ENCODE results near the gene DERL3. TPM values are rescaled to one million over a fixed set of nuclear protein-coding genes. Genes with fewer than 3 reads are reported as not detected.

Gene DERL3
- total RNA-seq, 1 donor from 2014 or later, result 13.4 TPM

DNA sequence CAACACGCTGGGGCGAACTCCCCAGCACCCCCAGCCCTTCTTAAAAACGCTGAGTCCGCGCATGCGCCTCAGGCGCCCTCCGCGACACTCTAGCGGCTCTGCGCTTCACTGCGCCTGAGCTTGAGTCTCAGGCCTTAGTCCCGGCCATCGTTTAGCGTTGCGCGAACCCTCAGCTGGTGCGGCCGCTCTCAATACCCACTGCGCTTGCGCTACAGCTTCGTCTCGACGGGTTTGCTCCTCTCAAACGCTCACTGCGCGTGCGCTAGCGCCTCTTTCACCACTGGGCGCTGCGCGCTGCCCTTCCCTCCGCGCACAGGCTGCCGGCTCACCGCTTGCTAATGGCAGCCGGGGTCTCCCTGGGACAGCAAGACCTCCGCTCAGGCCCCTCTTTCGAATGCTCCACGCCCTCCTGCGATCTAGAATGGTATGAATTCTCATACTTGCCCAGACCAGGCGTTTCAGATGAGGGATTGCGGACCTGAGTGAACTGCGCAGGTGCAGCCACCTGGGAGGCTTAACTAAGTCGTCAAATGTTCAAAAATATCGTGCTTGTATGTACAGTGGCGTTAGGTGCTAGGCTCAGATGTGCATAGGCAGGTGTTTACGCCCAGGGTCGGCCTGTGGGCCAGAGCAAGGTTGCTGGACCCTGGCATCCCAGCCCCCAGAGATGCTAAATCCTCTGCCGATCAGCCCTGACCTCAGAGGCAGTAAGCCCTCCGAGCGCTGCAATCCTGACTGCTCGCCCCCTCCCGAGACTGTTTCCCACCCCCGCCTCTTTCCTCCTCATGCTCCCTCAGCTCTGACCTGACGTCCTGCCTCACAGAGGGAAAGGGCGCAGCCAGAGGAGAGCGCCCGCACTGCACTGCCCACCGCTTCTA, 19.0 kb upstream of the DERL3 start, which contains the start of gene SLC2A11:
Gene SLC2A11, plus strand, starts transcription at position 270 of the 878 bp plus-strand sequence. Its CDS starts 125 bp downstream, at position 395.
- Mint-ChIP-seq H3K4me3 (peak within 1 kb of the TSS; percentile 90), H3K36me3 (ENCODE audit: low read depth) (no peaks in the 10 kb centered on the region), H3K4me1 (peaks cover 24% of the 10 kb centered on the region), H3K27me3 (peaks cover 6% of the 10 kb centered on the region), H3K27ac (peak within 1 kb of the TSS; percentile 88), H3K9me3 (no peaks in the 10 kb centered on the region)
- DNase-seq, result peak; percentile 98
- intact Hi-C loops (cut with micrococcal nuclease), result loop anchor here (5.0 kb wide), 1 partner anchor 34 kb away; the partner anchor contains the start of gene MIF

DNA sequence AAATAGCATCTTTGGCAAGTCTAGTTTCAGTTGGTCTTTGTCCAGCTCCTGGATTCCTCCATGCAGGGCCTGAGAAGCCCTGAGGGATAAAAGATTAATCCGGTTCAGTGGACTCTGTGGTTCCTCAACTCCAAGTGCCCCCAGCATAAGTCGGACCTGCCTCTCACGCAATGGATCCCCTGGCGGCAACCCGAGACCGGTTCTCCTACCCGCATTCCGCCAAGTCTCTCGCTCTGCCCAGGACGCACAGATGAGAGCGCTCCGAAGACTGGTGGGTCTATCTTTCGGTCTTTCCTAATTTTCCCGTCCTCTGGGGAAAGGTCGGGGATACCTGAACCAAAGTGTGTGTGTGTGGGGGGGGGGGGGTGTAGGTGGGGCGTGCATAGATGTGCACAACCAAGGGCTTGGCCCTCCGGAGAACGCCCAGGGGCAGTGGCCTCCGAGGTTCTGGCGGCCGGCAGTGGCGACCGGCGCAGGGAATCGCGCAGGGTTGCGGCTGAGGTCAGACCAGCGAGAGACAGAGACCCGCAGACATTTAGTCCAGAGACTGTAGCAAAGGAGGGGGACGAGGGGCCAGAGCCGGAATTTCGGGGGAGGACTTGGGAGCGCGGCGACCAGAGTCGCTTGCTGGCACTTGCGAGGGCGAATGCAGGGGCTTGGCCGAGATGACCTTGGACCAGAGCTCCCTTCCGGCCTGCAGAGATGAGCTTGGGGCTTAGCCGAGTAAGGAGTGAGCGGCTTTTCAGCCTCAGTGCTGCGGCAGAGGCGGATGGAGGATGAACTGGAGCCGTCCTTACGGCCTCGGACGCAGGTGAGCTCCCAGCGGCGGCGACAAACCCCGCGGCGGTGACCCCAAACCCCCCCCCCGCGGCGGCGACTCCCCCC, 18.2 kb upstream of the DERL3 start:
- peaks cover 22% of the 10 kb centered on the region for H3K4me1 Mint-ChIP-seq
- H3K9me3 Mint-ChIP-seq, result no peaks in the 10 kb centered on the region
- H3K36me3 Mint-ChIP-seq (ENCODE audit: low read depth), result no peaks in the 10 kb centered on the region
- H3K4me3 Mint-ChIP-seq, result peak overlapping the region; percentile 90
- peak overlapping the region; percentile 88 for H3K27ac Mint-ChIP-seq
- peak; percentile 73 for DNase-seq
- H3K27me3 Mint-ChIP-seq, result peaks cover 6% of the 10 kb centered on the region
- intact Hi-C loops (cut with micrococcal nuclease), result loop anchor here (5.0 kb wide), 1 partner anchor 35 kb away; the partner anchor contains the start of gene MIF

DNA sequence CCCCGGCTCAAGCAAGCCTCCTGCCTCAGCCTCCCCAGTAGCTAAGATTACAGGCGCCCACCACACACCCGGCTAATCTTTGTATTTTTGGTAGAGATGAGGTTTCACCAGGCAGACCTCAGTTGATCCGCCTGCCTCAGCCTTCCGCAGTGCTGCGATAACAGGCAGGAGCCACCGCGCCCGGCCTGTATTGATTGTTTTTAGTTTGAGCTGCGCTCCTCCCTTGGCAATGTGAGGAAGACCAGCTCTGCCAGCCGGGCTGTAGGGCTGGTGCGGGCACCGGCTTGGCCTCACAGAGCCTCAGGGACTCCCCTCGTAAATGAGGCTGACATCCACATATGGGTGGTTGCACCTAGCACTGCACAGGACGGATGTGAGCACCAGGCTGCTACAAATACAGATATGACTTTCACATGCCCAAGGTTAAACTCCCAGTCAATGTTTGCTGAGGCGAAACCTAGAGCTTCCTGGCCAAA, 11.4 kb upstream of the DERL3 start:
- DNase-seq, result no peak
- Mint-ChIP-seq H3K27me3 (peaks cover 6% of the 10 kb centered on the region), H3K27ac (no peak overlapping the region), H3K4me3 (no peak overlapping the region), H3K36me3 (ENCODE audit: low read depth) (no peaks in the 10 kb centered on the region), H3K4me1 (peaks cover 3% of the 10 kb centered on the region), H3K9me3 (no peaks in the 10 kb centered on the region)
- intact Hi-C loops (cut with micrococcal nuclease), result no loop called here

DNA sequence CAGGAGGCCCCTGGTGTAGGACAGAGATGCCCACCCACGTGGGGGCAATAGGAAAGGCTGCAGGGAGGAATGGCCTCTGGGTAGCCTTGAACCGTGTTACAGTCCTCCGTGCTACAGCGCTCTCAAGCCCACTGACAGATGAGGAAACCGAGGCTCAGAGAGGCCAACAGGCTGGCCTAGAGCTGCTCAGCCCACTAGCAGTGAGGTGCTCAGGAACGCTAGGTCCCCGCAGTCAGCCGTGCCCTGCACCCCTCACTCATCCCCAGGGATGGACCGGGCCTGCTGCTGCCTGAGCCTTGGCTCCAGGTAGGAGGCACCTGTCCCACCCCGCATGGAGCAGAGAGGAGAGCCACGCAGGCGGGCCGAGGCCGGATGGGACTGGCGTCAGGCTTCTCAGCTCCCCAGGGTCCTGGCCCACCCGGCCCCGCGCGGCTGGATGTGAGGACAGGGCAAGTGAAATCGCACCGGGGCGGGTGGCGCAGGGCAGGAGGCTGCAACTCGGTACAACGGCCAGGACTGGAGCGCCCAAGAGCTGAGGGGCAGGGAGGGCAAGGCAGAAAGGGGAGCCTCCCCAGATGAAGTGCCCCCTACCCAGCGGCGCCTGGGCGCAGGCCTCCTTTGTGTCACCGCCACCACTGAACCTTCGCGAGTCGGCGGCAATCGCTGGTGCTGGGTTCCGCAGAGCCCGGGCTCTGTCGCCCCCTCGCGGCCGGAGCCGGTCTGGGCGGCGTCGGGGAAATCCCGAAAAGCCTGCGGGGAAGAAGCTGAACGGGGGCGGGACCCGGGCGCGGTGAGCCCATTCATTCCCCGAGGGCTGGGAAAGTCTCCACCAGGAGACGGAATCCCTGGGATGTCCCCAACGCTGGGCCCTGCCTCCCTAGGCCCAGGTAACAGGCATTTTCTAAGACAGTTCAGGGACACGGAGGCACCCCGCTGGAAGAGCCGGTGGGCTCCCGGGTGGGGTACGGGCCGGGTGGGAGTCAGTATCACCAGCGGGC, 10.5 kb upstream of the DERL3 start:
- peak; percentile 97 for DNase-seq
- H3K4me1 Mint-ChIP-seq, result peaks cover 3% of the 10 kb centered on the region
- no peak overlapping the region for H3K27ac Mint-ChIP-seq
- no peaks in the 10 kb centered on the region for H3K36me3 Mint-ChIP-seq (ENCODE audit: low read depth)
- peaks cover 6% of the 10 kb centered on the region for H3K27me3 Mint-ChIP-seq
- H3K4me3 Mint-ChIP-seq, result peak overlapping the region; percentile 37
- no peaks in the 10 kb centered on the region for H3K9me3 Mint-ChIP-seq
- intact Hi-C loops (cut with micrococcal nuclease), result loop anchor here (5.0 to 10.0 kb wide), 2 partner anchors 222 to 305 kb away; no protein-coding TSS in a partner anchor

- no peak for DNase-seq
- Mint-ChIP-seq H3K4me3 (no peak overlapping the region), H3K9me3 (no peaks in the 10 kb centered on the region), H3K27ac (peak overlapping the region; percentile 20), H3K36me3 (ENCODE audit: low read depth) (no peaks in the 10 kb centered on the region), H3K27me3 (peaks cover 6% of the 10 kb centered on the region), H3K4me1 (peaks cover 3% of the 10 kb centered on the region)
- intact Hi-C loops (cut with micrococcal nuclease), result loop anchor here (5.0 to 10.0 kb wide), 2 partner anchors 221 to 303 kb away; no protein-coding TSS in a partner anchor
Measured at GRCh38 chr22:23847991-23848864, 9.4 kb upstream of the DERL3 start.

GRCh38 chr22:23847310-23847920, 8.6 kb upstream of the DERL3 start:
- no peak for DNase-seq
- Mint-ChIP-seq H3K36me3 (ENCODE audit: low read depth) (no peaks in the 10 kb centered on the region), H3K9me3 (no peaks in the 10 kb centered on the region), H3K4me3 (no peak overlapping the region), H3K27ac (no peak overlapping the region), H3K27me3 (peaks cover 6% of the 10 kb centered on the region), H3K4me1 (peaks cover 4% of the 10 kb centered on the region)
- intact Hi-C loops (cut with micrococcal nuclease), result loop anchor here (5.0 to 10.0 kb wide), 2 partner anchors 220 to 303 kb away; no protein-coding TSS in a partner anchor

DNA sequence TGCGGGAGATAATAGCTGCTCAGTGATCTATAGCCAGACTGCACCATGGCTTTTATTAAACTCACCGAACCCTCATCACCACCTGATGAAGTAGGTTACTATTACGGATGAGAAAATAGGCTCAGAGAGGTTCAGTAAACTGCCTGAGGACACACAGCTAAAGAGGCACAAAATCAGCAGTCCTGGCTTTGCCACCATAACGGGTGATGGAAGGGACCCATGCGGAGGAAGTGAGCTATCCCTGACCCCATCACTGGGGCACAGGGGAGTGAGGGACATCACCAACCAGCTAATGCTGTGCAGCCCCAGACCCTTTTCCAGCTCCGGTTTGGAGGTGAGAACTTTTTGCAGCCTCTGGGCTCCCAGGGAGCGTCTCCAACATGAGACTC, 7.3 kb upstream of the DERL3 start:
- Mint-ChIP-seq H3K27me3 (peaks cover 10% of the 10 kb centered on the region), H3K27ac (no peak overlapping the region), H3K4me1 (peaks cover 7% of the 10 kb centered on the region), H3K9me3 (no peaks in the 10 kb centered on the region), H3K36me3 (ENCODE audit: low read depth) (no peaks in the 10 kb centered on the region), H3K4me3 (no peak overlapping the region)
- no peak for DNase-seq
- intact Hi-C loops (cut with micrococcal nuclease), result loop anchor here (5.0 to 10.0 kb wide), 2 partner anchors 219 to 301 kb away; no protein-coding TSS in a partner anchor

GRCh38 chr22:23845265-23846080, 6.7 kb upstream of the DERL3 start:
- no peak overlapping the region for H3K27ac Mint-ChIP-seq
- H3K9me3 Mint-ChIP-seq, result no peaks in the 10 kb centered on the region
- intact Hi-C loops (cut with micrococcal nuclease), result loop anchor here (5.0 to 10.0 kb wide), 2 partner anchors 218 to 301 kb away; no protein-coding TSS in a partner anchor

DNA sequence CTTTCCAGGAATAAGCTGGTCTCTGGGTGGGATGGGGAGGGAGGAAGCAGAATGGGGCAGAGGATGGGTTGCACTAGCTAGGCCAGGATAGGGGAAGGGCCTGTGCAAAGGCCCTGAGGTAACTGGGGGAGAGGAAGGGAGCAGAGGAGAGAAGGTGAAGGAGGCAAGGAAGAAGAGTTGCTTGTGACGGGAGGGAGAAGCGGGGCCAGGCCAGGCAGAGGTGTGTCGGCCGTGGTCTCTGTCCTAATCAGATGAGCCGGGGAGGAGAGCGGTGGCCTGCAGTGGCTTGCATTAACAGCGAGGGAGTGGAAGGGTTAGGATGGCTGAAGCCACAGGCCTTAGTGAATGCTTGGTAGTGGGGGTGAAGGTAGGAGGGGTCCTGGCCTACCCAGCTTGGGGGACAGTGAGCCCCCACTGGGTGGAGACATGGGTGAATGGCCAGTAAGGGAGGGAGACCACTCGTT, 6.0 kb upstream of the DERL3 start:
- Mint-ChIP-seq H3K36me3 (ENCODE audit: low read depth) (no peaks in the 10 kb centered on the region), H3K4me3 (no peak overlapping the region), H3K9me3 (no peaks in the 10 kb centered on the region), H3K27ac (no peak overlapping the region), H3K27me3 (peaks cover 8% of the 10 kb centered on the region), H3K4me1 (peaks cover 10% of the 10 kb centered on the region)
- intact Hi-C loops (cut with micrococcal nuclease), result loop anchor here (5.0 to 10.0 kb wide), 2 partner anchors 217 to 300 kb away; no protein-coding TSS in a partner anchor
- DNase-seq, result no peak

More at GRCh38 chr22:23845265-23846080, 6.7 kb upstream of the DERL3 start:
- Mint-ChIP-seq H3K36me3 (ENCODE audit: low read depth) (no peaks in the 10 kb centered on the region), H3K4me1 (peaks cover 9% of the 10 kb centered on the region), H3K27me3 (peaks cover 12% of the 10 kb centered on the region), H3K4me3 (no peak overlapping the region)
- no peak for DNase-seq

GRCh38 chr22:23842599-23842998, 3.8 kb upstream of the DERL3 start:
- Mint-ChIP-seq H3K9me3 (no peaks in the 10 kb centered on the region), H3K27ac (no peak overlapping the region), H3K36me3 (ENCODE audit: low read depth) (peaks cover 2% of the 10 kb centered on the region), H3K4me3 (no peak overlapping the region), H3K27me3 (peaks cover 11% of the 10 kb centered on the region), H3K4me1 (peaks cover 26% of the 10 kb centered on the region)
- intact Hi-C loops (cut with micrococcal nuclease), result loop anchor here (10.0 kb wide), 1 partner anchor 298 kb away; no protein-coding TSS in a partner anchor
- DNase-seq, result no peak

Data from activated CD4-positive, alpha-beta T cell treated with anti-CD3 and anti-CD28 coated beads, Interleukin-2, amount 10 ng/mL, durations not matched to agents 24 days and 14 days (primary cell).